Activated CD4-positive, alpha-beta T cell treated with anti-CD3 and anti-CD28 coated beads for 4 hours (primary cell): ENCODE results near the gene ELOF1.
A peak's percentile ranks its signal among the peaks of the same experiment; 100 is the strongest.
"Not testable (repeated sequence)": the region's sequence is repeated elsewhere in the genome, so short reads cannot be mapped to it uniquely, and the experiment has no call there.

ENCODE experiments used
- DNase-seq, 2 donors: peaks; one replicate each; pipeline ENCODE4 v3.0.0-alpha.2; 2020

ELOF1 gene

GRCh38 chr19:11566164-11566563, 7.1 kb upstream of the ELOF1 start:
- no peak for DNase-seq

- DNase-seq: not testable (repeated sequence)
Observed at GRCh38 chr19:11565649-11565980, 6.6 kb upstream of the ELOF1 start.

GRCh38 chr19:11564082-11564807, 5.2 kb upstream of the ELOF1 start:
- DNase-seq: not testable (repeated sequence)

- no peak for DNase-seq
Observed at GRCh38 chr19:11563532-11563931, 4.5 kb upstream of the ELOF1 start.

GRCh38 chr19:11560404-11561051, 1.5 kb upstream of the ELOF1 start:
- DNase-seq: peak; percentile 58 to 67

GRCh38 chr19:11556634-11557420, 2.2 kb downstream of the ELOF1 start:
- no peak for DNase-seq

GRCh38 chr19:11555246-11555645, 3.8 kb downstream of the ELOF1 start:
- DNase-seq: no peak

- no peak for DNase-seq
Observed at GRCh38 chr19:11554160-11554559, 4.9 kb downstream of the ELOF1 start.

- DNase-seq: no peak
Observed at GRCh38 chr19:11552666-11553372, 6.2 kb downstream of the ELOF1 start.

- no peak for DNase-seq
Observed at GRCh38 chr19:11551603-11552235, 7.3 kb downstream of the ELOF1 start.

GRCh38 chr19:11550265-11550664, 8.8 kb downstream of the ELOF1 start:
- DNase-seq: no peak

- no peak for DNase-seq
Observed at GRCh38 chr19:11549386-11549953, 9.6 kb downstream of the ELOF1 start.

GRCh38 chr19:11547929-11548700, 10.9 kb downstream of the ELOF1 start:
- no peak for DNase-seq

GRCh38 chr19:11541238-11541637, 17.8 kb downstream of the ELOF1 start:
- no peak for DNase-seq

- no peak for DNase-seq
Observed at GRCh38 chr19:11540645-11541044, 18.4 kb downstream of the ELOF1 start.

GRCh38 chr19:11539495-11540365, 19.3 kb downstream of the ELOF1 start:
- no peak for DNase-seq

GRCh38 chr19:11538232-11539036, 20.6 kb downstream of the ELOF1 start, which contains the start of gene CNN1:
Gene CNN1, plus strand, starts transcription at chr19:11538851. Its CDS starts 77 bp downstream, at chr19:11538928.
- no peak for DNase-seq

- DNase-seq: peak; percentile 80 to 84
Observed at GRCh38 chr19:11535792-11536595, 23.0 kb downstream of the ELOF1 start.

GRCh38 chr19:11534948-11535347, 24.1 kb downstream of the ELOF1 start:
- no peak for DNase-seq
